B cell (primary cell): Measurements from ENCODE around the gene SPEF1. TPM values are rescaled to one million over a fixed set of nuclear protein-coding genes. Genes with fewer than 3 reads are reported as not detected.

Experiments used
- ATAC-seq: fragments of 200-7000 bp; cut with Tn5 transposase; one replicate; pipeline ENCODE4 v1.10.0; 2021; ENCODE audit warnings: low read depth, mild to moderate bottlenecking, moderate number of reproducible peaks, moderate library complexity
- CTCF ChIA-PET: fragments of 350-600 bp; sonication (Branson Sonifier 250); formaldehyde crosslinking; loops from one replicate; lab custom pipeline; 2021; ENCODE audit warnings: antibody characterized with exemption, inconsistent platforms; lab: Charles Lee
- POLR2A ChIA-PET: fragments of 350-600 bp; sonication (Branson Sonifier 250); formaldehyde crosslinking; loops from one replicate; lab custom pipeline; 2021; ENCODE audit warnings: antibody characterized with exemption; lab: Charles Lee
- DNase-seq: peaks from one replicate; pipeline ENCODE4 v3.0.0; 2013
- H2AFZ ChIP-seq: 2 replicates; pipeline ENCODE4 v1.6.1; 2012; ENCODE audit warnings: mild to moderate bottlenecking, low read depth, low read length; ENCODE audit not compliant: insufficient read depth, poor library complexity, severe bottlenecking
- H3K27ac ChIP-seq, 2 donors: 1 replicate in 1 of 2; 2 replicates in 1 of 2; pipeline ENCODE4 v1.5.1; 2012 to 2013; ENCODE audit warnings: low read length in 2 of 2, mild to moderate bottlenecking in 2 of 2, moderate library complexity in 1 of 2
- H3K27me3 ChIP-seq, 4 experiments: fragments of 200-600 bp in 1 of 4; sonication (generic) in 1 of 4; replicated peaks in 1 of 4; 1 replicate in 2 of 4; 2 replicates in 2 of 4; pipeline versions ENCODE4 v1.6.1 to v1.7.0; 2013 to 2016; ENCODE audit warnings: low read length in 3 of 4, mild to moderate bottlenecking in 2 of 4, mixed read lengths in 1 of 4, moderate library complexity in 1 of 4; ENCODE audit not compliant: insufficient read depth in 4 of 4, control insufficient read depth in 3 of 4; ENCODE audit errors: control extremely low read depth in 1 of 4
- H3K36me3 ChIP-seq, 2 experiments: replicated peaks in 1 of 2; 1 replicate in 1 of 2; 2 replicates in 1 of 2; pipeline versions ENCODE4 v1.6.1 to v1.7.1; 2013; ENCODE audit warnings: low read length in 1 of 2; ENCODE audit not compliant: insufficient read depth in 2 of 2, control insufficient read depth in 1 of 2; ENCODE audit errors: control extremely low read depth in 1 of 2, extremely low read depth in 1 of 2
- H3K4me1 ChIP-seq, 2 donors: fragments of 200-600 bp in 1 of 2; sonication (generic) in 1 of 2; 1 replicate in 1 of 2; 2 replicates in 1 of 2; pipeline versions ENCODE4 v1.5.1 to v1.6.1; 2013 to 2017; ENCODE audit warnings: low read length in 2 of 2; ENCODE audit not compliant: control insufficient read depth in 2 of 2, insufficient read depth in 2 of 2
- H3K4me2 ChIP-seq: replicated peaks from 2 replicates; pipeline ENCODE3; 2012; ENCODE audit warnings: mild to moderate bottlenecking, low read depth, low read length; ENCODE audit not compliant: poor library complexity, severe bottlenecking
- H3K4me3 ChIP-seq, 5 experiments: fragments of 200-600 bp in 1 of 5; sonication (generic) in 1 of 5; 1 replicate in 3 of 5; 2 replicates in 2 of 5; pipeline versions ENCODE4 v1.5.1 to v1.7.0; 2011 to 2016; ENCODE audit warnings: low read length in 4 of 5, mild to moderate bottlenecking in 4 of 5, low read depth in 2 of 5, control low read depth in 1 of 5, moderate library complexity in 1 of 5; ENCODE audit not compliant: insufficient read depth in 1 of 5; ENCODE audit errors: control extremely low read depth in 1 of 5, extremely low read depth in 1 of 5
- H3K79me2 ChIP-seq: fragments of 200-600 bp; sonication (generic); one replicate; pipeline ENCODE4 v1.6.0; 2016; ENCODE audit warnings: low read length; ENCODE audit not compliant: control insufficient read depth, insufficient read depth
- H3K9ac ChIP-seq: fragments of 200-600 bp; sonication (generic); 2 replicates; pipeline ENCODE4 v1.6.1; 2017; ENCODE audit warnings: mild to moderate bottlenecking, low read length, moderate library complexity
- H3K9me3 ChIP-seq, 3 donors: one replicate each; pipeline versions ENCODE4 v1.6.1 to v1.7.1; 2013; ENCODE audit warnings: low read length in 2 of 3; ENCODE audit not compliant: control insufficient read depth in 2 of 3, insufficient read depth in 1 of 3; ENCODE audit errors: control extremely low read depth in 1 of 3
- H4K20me1 ChIP-seq: 2 replicates; pipeline ENCODE4 v1.6.0; 2012; ENCODE audit warnings: mild to moderate bottlenecking, low read length; ENCODE audit not compliant: insufficient read depth, control insufficient read depth, poor library complexity, severe bottlenecking
- H3K27ac Mint-ChIP-seq: one replicate; pipeline ENCODE4 v1.8.0; 2021; ENCODE audit warnings: mixed read lengths
- H3K27me3 Mint-ChIP-seq: one replicate; pipeline ENCODE4 v1.8.0; 2021; ENCODE audit warnings: mixed read lengths
- H3K4me1 Mint-ChIP-seq: one replicate; pipeline ENCODE4 v1.8.0; 2021; ENCODE audit warnings: mixed read lengths
- H3K4me3 Mint-ChIP-seq: one replicate; pipeline ENCODE4 v1.8.0; 2021; ENCODE audit warnings: mixed read lengths
- H3K9me3 Mint-ChIP-seq: one replicate; pipeline ENCODE4 v1.8.0; 2022; ENCODE audit warnings: mixed read lengths; ENCODE audit not compliant: insufficient read depth
- EZH2 ChIP-seq: IDR thresholded peaks from 2 replicates; pipeline ENCODE4 v1.6.1; 2012; ENCODE audit warnings: borderline replicate concordance, low read depth, mild to moderate bottlenecking, moderate library complexity, low read length; ENCODE audit not compliant: insufficient read depth, poor library complexity, severe bottlenecking
- WGBS: methylation state at CpG from one replicate; pipeline ENCODE4 v1.1.5; 2013; ENCODE audit warnings: missing lambda C conversion rate; ENCODE audit not compliant: insufficient coverage; 5-methylcytosine and 5-hydroxymethylcytosine counted together
- intact Hi-C: fragments of 100-400 bp; cut with micrococcal nuclease; formaldehyde crosslinking; loops from one replicate; pipeline ENCODE4 v1.10.0; 2022
- polyA plus RNA-seq: library from polyadenylated mRNA; depleted of rRNA; stranded (reverse); fragments of >200 nt; gene quantifications from 2 replicates; pipeline ENCODE4 v1.2.3, GENCODE V29; 2012
- total RNA-seq, 2 donors: library from RNA; stranded (reverse); fragments of 120-200 nt in 1 of 2; gene quantifications; 1 replicate in 1 of 2; 2 replicates in 1 of 2; pipeline versions ENCODE4 v1.2.3 to v1.2.4, GENCODE V29; 2013 to 2022
- TF ChIP-seq, protein P1 (sequence below): fragments of 200-600 bp; IDR thresholded peaks from one replicate; pipeline ENCODE4 v1.8.0; 2022; ENCODE audit warnings: antibody characterized with exemption, mild to moderate bottlenecking

SPEF1 gene
- total and polyA plus RNA-seq, 2 donors (not counting 1 experiment from before 2014, with no cell fraction given) = not detected

DNA sequence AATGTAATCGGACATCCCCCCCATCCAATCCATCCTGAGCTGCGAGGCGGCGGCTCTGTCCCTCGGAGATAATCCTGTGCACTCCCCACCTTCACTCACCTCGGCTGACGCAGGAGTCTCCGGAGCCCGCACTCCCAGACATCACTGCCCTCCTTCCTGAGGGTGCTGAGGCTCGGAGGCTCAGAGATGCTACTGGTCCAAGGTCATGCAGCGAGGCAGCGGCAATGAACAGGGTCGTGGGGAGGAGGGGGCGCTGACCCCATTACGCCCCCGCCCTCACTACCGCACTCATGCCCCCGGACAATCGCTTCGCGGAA, 14.2 kb downstream of the SPEF1 start:
- Histone ChIP-seq H3K27ac (no peak overlapping the region), H3K4me1 (peaks cover 12 to 31% of the 10 kb centered on the region in 2 donors), H3K79me2 (peaks cover 10% of the 10 kb centered on the region), H3K27me3 (no peaks in the 10 kb centered on the region), H3K36me3 (no peaks in the 10 kb centered on the region), H2AFZ (peak overlapping the region; percentile 98), H3K9me3 (no peaks in the 10 kb centered on the region), H4K20me1 (no peaks in the 10 kb centered on the region), H3K4me2 (peak overlapping the region; percentile 98), H3K9ac (peak overlapping the region; percentile 88), H3K4me3 (peak overlapping the region; percentile 38 to 97 (median 77))
- Mint-ChIP-seq H3K27me3 (no peaks in the 10 kb centered on the region), H3K4me3 (peak overlapping the region; percentile 96), H3K4me1 (peaks cover 27% of the 10 kb centered on the region), H3K27ac (peak overlapping the region; percentile 32), H3K9me3 (no peaks in the 10 kb centered on the region)
- ChIA-PET POLR2A (interaction anchor here (0.8 to 2.4 kb wide), 4 partner anchors 11 to 1360 kb away, joined by 3 to 18 read pairs (median 12); partner anchors contain the start of genes CDC25B, CDS2 and CENPB), CTCF (interaction anchor here (0.9 to 4.8 kb wide), 10 partner anchors 12 to 318 kb away, joined by 3 to 47 read pairs (median 14); partner anchors contain the start of genes AP5S1, CENPB and SPEF1)
- TF ChIP-seq EZH2 = no peak
- TF ChIP-seq, protein P1, sequence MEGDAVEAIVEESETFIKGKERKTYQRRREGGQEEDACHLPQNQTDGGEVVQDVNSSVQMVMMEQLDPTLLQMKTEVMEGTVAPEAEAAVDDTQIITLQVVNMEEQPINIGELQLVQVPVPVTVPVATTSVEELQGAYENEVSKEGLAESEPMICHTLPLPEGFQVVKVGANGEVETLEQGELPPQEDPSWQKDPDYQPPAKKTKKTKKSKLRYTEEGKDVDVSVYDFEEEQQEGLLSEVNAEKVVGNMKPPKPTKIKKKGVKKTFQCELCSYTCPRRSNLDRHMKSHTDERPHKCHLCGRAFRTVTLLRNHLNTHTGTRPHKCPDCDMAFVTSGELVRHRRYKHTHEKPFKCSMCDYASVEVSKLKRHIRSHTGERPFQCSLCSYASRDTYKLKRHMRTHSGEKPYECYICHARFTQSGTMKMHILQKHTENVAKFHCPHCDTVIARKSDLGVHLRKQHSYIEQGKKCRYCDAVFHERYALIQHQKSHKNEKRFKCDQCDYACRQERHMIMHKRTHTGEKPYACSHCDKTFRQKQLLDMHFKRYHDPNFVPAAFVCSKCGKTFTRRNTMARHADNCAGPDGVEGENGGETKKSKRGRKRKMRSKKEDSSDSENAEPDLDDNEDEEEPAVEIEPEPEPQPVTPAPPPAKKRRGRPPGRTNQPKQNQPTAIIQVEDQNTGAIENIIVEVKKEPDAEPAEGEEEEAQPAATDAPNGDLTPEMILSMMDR = no peak
- intact Hi-C loops = loop anchor here (1.0 to 5.0 kb wide), 6 partner anchors 10 to 720 kb away; partner anchors contain the start of genes CDC25B, MAVS, MRPS26 and RNF24
- ATAC-seq = no peak
- 1% methylated on average over 14 of the region's 21 CpGs for WGBS
- DNase-seq = no peak

GRCh38 chr20:3766422-3767109, 14.7 kb downstream of the SPEF1 start:
- peaks cover 28% of the 10 kb centered on the region for H3K4me1 Mint-ChIP-seq
- H3K27me3 Mint-ChIP-seq = no peaks in the 10 kb centered on the region
- peak overlapping the region; percentile 96 for H3K4me3 Mint-ChIP-seq
- peak overlapping the region in 4 of 5 experiments; percentile 76 to 97 (median 79) for H3K4me3 ChIP-seq
- ChIA-PET POLR2A (interaction anchor here (1.5 kb wide), 1 partner anchor 29 kb away, joined by 8 read pairs; the partner anchor contains the start of gene CDC25B), CTCF (interaction anchor here (0.8 to 4.8 kb wide), 6 partner anchors 10 to 319 kb away, joined by 3 to 47 read pairs (median 23); partner anchors contain the start of genes AP5S1 and SPEF1)
- H3K27ac Mint-ChIP-seq = peak overlapping the region; percentile 20
- H3K9me3 Mint-ChIP-seq = no peaks in the 10 kb centered on the region
- TF ChIP-seq, protein P1 = no peak
- no peak for TF ChIP-seq EZH2
- intact Hi-C loops = loop anchor here (1.0 to 5.0 kb wide), 6 partner anchors 11 to 719 kb away; partner anchors contain the start of genes CDC25B, MAVS, MRPS26 and RNF24
- peak overlapping the region; percentile 98 for H3K4me2 ChIP-seq
- H3K9ac ChIP-seq = peak overlapping the region; percentile 88
- H2AFZ ChIP-seq = peak overlapping the region; percentile 98
- peaks cover 10% of the 10 kb centered on the region for H3K79me2 ChIP-seq
- ATAC-seq (no peak), DNase-seq (no peak)
- H4K20me1 ChIP-seq = no peaks in the 10 kb centered on the region
- no peaks in the 10 kb centered on the region for H3K27me3 ChIP-seq
- H3K36me3 ChIP-seq = peaks cover 0 to 2% of the 10 kb centered on the region in 2 experiments
- H3K4me1 ChIP-seq = peaks cover 12 to 32% of the 10 kb centered on the region in 2 donors
- 36% methylated on average over 2 of the region's 9 CpGs for WGBS
- H3K27ac ChIP-seq = no peak overlapping the region
- H3K9me3 ChIP-seq = no peaks in the 10 kb centered on the region
